H1 (cell line): ENCODE data around the gene NCOA1. TPM values are rescaled to one million over a fixed set of nuclear protein-coding genes. Genes with fewer than 3 reads are reported as not detected.

Source experiments
- PHF8 ChIP-seq: fragments of 200-600 bp; sonication (generic); conservative IDR thresholded peaks from 2 replicates; pipeline ENCODE4 v1.7.1; 2012; ENCODE audit warnings: low read depth, mild to moderate bottlenecking, inconsistent platforms, low read length, moderate library complexity
- RBBP5 ChIP-seq: IDR thresholded peaks from 2 replicates; pipeline ENCODE4 v1.7.1; 2012; ENCODE audit warnings: low read depth, mild to moderate bottlenecking, inconsistent platforms, low read length, moderate library complexity, borderline replicate concordance
- polyA plus RNA-seq, 7 experiments: library from polyadenylated mRNA; depleted of rRNA in 3 of 7; stranded (reverse) in 5 of 7; unstranded in 2 of 7; fragments of >200 nt in 5 of 7; fragments of 200-250 nt in 2 of 7; gene quantifications; 1 replicate in 5 of 7; 2 replicates in 1 of 7; 4 replicates in 1 of 7; pipeline versions ENCODE4 v1.2.1 to v1.2.3, GENCODE V29; 2011 to 2013; ENCODE audit warnings: missing spikeins in 2 of 7, mixed read lengths in 2 of 7
- total RNA-seq: library from RNA; stranded (reverse); fragmentation: NEBNext Ultra II Directional; extraction: Animal tissue kit (Norgen Biotek cat#: 25700); gene quantifications from 2 replicates; pipeline ENCODE4 v1.2.1, GENCODE V29; 2021

Gene NCOA1
- total and polyA plus RNA-seq, 2 of the 8 experiments (the other 6 are each of a cell fraction or from before 2014, with no cell fraction given) = 12.8 to 17.9 TPM

- TF ChIP-seq PHF8 = no peak
- no peak for TF ChIP-seq RBBP5
Observed at GRCh38 chr2:24730481-24730880, 239.4 kb downstream of the NCOA1 start (continued).
